Lower leg skin (tissue), 3 donors: ENCODE data around the gene PTDSS2.

Experiments
- POLR2A ChIP-seq, 2 donors: fragments of 450-650 bp; IDR thresholded peaks; one replicate each; pipeline ENCODE4 v1.6.1; 2016 to 2017; ENCODE audit warnings: antibody characterized with exemption in 2 of 2, mild to moderate bottlenecking in 1 of 2, moderate library complexity in 1 of 2
- TF ChIP-seq, protein P1 (sequence below), 3 donors: fragments of 450-650 bp; IDR thresholded peaks; one replicate each; pipeline ENCODE4 v1.5.1; 2016; ENCODE audit warnings: antibody characterized with exemption in 3 of 3, mild to moderate bottlenecking in 3 of 3, moderate library complexity in 2 of 3

DNA sequence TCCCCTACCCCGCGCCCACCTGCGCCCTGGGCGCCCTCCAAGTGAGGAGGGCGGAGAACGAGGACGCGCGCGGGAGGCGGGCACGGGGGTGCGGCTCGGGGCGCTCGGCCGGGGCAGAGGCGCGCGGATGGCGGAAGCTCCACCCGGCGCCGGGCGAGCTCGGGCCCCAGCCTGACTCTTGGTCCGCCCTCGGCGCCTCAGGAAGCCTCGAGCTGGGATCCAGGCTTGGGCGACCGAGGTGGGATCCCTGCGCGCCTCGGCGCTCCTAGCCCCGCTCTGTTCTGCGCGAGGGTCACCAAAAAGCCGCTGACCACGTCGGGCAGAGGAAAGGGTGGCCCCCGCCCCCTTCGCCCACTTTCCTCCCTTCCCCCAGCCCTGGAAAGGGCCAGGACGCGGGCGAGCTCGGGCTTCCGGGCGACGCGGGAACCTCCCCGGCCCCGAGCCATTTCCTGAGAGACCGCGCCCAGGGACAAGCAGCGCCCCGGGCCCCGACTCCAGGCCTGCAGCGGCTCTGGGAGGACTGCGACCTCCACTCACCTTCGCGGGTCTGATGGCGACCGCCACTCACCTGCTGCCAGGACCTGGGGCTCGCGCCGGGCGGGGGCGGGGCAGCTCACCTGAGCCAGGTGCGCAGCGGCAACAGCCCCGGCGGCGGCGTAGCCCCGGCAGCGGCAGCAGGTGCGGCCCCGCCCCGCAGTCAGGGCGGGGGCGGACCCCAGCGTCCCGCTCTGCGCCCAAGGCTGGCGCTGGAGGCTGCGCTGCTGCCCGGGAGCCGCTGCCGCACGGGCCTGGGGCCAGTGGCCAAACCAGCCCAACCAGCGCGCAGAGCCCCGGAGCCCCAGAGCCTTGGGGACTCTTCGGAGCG lies 33.1 kb upstream of the PTDSS2 start:
- TF ChIP-seq, protein P1, sequence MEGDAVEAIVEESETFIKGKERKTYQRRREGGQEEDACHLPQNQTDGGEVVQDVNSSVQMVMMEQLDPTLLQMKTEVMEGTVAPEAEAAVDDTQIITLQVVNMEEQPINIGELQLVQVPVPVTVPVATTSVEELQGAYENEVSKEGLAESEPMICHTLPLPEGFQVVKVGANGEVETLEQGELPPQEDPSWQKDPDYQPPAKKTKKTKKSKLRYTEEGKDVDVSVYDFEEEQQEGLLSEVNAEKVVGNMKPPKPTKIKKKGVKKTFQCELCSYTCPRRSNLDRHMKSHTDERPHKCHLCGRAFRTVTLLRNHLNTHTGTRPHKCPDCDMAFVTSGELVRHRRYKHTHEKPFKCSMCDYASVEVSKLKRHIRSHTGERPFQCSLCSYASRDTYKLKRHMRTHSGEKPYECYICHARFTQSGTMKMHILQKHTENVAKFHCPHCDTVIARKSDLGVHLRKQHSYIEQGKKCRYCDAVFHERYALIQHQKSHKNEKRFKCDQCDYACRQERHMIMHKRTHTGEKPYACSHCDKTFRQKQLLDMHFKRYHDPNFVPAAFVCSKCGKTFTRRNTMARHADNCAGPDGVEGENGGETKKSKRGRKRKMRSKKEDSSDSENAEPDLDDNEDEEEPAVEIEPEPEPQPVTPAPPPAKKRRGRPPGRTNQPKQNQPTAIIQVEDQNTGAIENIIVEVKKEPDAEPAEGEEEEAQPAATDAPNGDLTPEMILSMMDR (IDR thresholded peaks at IDR 0.05): no peak
- TF ChIP-seq POLR2A (IDR thresholded peaks at IDR 0.05): no peak
